Left lung (tissue), 10 donors: ENCODE results near the gene NT5M. TPM values are rescaled to one million over a fixed set of nuclear protein-coding genes. Genes with fewer than 3 reads are reported as not detected.
"Not testable (repeated sequence)": the region's sequence is repeated elsewhere in the genome, so short reads cannot be mapped to it uniquely, and the experiment has no call there.

Experiments used
- ATAC-seq: fragments of 200-7000 bp; cut with Tn5 transposase; one replicate; pipeline ENCODE4 v1.9.1; 2020; ENCODE audit warnings: moderate library complexity
- DNase-seq, 4 donors: peaks; one replicate each; pipeline ENCODE4 v3.0.0-alpha.2; 2013 to 2020
- H3K27ac ChIP-seq, 2 donors: fragments of 200-600 bp; sonication (generic) in 1 of 2; one replicate each; pipeline versions ENCODE4 v1.5.0 to v1.8.0; 2020 to 2021
- H3K27me3 ChIP-seq, 2 donors: fragments of 200-600 bp; sonication (generic) in 1 of 2; one replicate each; pipeline versions ENCODE4 v1.5.0 to v1.8.0; 2020 to 2021
- H3K36me3 ChIP-seq, 2 donors: fragments of 200-600 bp; sonication (generic) in 1 of 2; one replicate each; pipeline versions ENCODE4 v1.5.0 to v1.8.0; 2020 to 2021
- H3K4me1 ChIP-seq, 2 donors: fragments of 200-600 bp; one replicate each; pipeline ENCODE4 v1.8.0; 2021
- H3K4me3 ChIP-seq, 2 donors: fragments of 200-600 bp; sonication (generic) in 1 of 2; one replicate each; pipeline versions ENCODE4 v1.5.0 to v1.8.0; 2020 to 2021; ENCODE audit warnings: mild to moderate bottlenecking in 1 of 2
- H3K9me3 ChIP-seq, 2 donors: fragments of 200-600 bp; sonication (generic) in 1 of 2; one replicate each; pipeline versions ENCODE4 v1.5.0 to v1.8.0; 2020 to 2021
- CTCF ChIP-seq, 2 donors: fragments of 200-600 bp; sonication (generic) in 1 of 2; IDR thresholded peaks; one replicate each; pipeline versions ENCODE4 v1.5.0 to v1.8.0; 2021; ENCODE audit warnings: antibody characterized with exemption in 2 of 2
- intact Hi-C, 2 donors: fragments of 100-400 bp; cut with DNase I; formaldehyde crosslinking; loops; one replicate each; pipeline versions ENCODE4 v1.11.2 to v1.14.2; 2022
- polyA plus RNA-seq, 6 donors: library from polyadenylated mRNA; unstranded; fragments of 120-200 nt; gene quantifications; one replicate each; pipeline ENCODE4 v1.2.1, GENCODE V29; 2013; ENCODE audit not compliant: insufficient read length in 6 of 6
- total RNA-seq, 2 donors: library from RNA; stranded (reverse); fragmentation: NEBNext Ultra II Directional; extraction: Animal tissue kit (Norgen Biotek cat#: 25700); gene quantifications; one replicate each; pipeline ENCODE4 v1.2.1, GENCODE V29; 2021
- donor health status: DM: no; HTN: yes; CAD: no.
- donor health status: DM: no; HTN: no; CAD: no.

The NT5M gene
- total and polyA plus RNA-seq, 8 donors = 1.5 to 5.4 (median 3.8) TPM

DNA sequence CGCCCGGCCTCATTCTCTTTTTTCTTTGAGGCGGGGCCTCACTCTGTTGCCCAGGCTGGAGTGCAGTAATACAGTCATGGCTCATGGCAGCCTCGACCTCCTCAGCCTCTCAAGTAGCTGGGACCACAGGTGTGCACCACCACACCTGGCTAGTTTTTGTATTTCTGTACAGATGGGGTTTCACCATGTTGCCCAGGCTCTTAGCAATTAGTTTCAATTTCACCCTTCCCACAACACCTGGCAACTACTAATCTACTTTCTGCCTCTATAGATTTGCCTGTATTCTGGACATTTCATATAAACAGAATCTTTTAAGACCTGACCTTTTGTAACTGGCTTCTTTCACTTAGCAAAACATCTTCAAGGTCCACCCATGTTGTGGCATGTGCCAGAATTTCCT is 8.0 kb upstream of the NT5M start:
- ATAC-seq = no peak
- Histone ChIP-seq H3K36me3 (no peaks in the 10 kb centered on the region), H3K27ac (no peak overlapping the region), H3K4me3 (no peak overlapping the region), H3K4me1 (no peaks in the 10 kb centered on the region), H3K27me3 (no peaks in the 10 kb centered on the region), H3K9me3 (no peaks in the 10 kb centered on the region)
- DNase-seq = no peak
- TF ChIP-seq CTCF (IDR thresholded peaks at IDR 0.05) = no peak
- intact Hi-C loops = no loop called here

- intact Hi-C loops = no loop called here
- Histone ChIP-seq H3K36me3 (no peaks in the 10 kb centered on the region), H3K27ac (no peak overlapping the region), H3K9me3 (no peaks in the 10 kb centered on the region), H3K4me3 (no peak overlapping the region), H3K4me1 (peaks cover 0 to 11% of the 10 kb centered on the region in 2 donors), H3K27me3 (peaks cover 0 to 13% of the 10 kb centered on the region in 2 donors)
- no peak for DNase-seq
- ATAC-seq = no peak
- no peak for TF ChIP-seq CTCF (IDR thresholded peaks at IDR 0.05)
These were observed 6.0 kb upstream of the NT5M start for GRCh38 chr17:17297217-17297616.

- Histone ChIP-seq H3K27ac (no peak overlapping the region), H3K36me3 (no peaks in the 10 kb centered on the region), H3K4me1 (peaks cover 0 to 11% of the 10 kb centered on the region in 2 donors), H3K27me3 (peaks cover 0 to 13% of the 10 kb centered on the region in 2 donors), H3K9me3 (no peaks in the 10 kb centered on the region), H3K4me3 (no peak overlapping the region)
- intact Hi-C loops = no loop called here
- no peak for TF ChIP-seq CTCF (IDR thresholded peaks at IDR 0.05)
- DNase-seq (no peak), ATAC-seq (no peak)
These were observed 5.1 kb upstream of the NT5M start for GRCh38 chr17:17298108-17298507.

DNA sequence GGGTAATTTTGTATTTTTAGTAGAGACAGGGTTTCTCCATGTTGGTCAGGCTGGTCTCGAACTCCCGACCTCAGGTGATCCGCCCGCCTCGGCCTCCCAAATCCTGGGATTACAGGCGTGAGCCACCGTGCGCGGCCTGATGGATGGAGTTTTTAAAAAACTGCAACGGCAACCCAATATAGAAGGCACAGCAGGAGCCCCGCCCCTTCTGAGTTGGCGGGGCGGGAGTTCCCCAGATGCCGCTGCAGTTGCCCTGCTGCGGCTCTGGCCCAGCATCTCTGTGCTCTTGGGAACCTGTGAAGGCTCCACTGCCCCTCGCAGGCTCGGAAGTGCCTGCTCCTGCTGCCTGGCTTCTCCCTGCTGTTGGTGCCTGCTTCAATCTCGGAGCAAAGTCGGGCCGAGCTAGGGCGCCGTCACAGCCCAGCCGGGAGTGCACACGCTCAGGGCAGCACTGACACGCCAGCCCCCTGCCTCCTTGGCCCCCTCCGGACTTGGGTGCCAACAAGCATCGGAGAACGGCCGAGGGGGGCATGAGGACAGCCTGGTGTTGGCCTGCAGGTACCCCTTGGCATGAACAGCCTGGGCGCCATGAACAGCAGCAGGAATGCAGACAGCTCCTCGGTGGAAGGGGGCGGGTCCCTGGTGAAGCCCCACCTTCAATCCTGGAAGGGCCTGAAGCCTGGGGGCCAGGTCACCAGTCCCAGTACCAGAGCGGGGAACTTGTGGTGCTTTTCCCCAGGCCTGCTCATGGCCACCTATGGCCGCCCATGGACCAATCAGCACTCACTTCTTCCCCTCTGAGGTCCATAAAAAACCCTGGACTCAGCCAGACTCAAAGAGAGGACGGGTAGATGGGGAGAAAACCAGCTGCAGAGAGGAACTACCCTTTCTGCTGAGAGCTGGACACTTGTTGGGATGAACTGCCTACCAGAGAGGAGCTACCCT is 2.3 kb upstream of the NT5M start:
- no peak for TF ChIP-seq CTCF (IDR thresholded peaks at IDR 0.05)
- intact Hi-C loops = no loop called here

DNA sequence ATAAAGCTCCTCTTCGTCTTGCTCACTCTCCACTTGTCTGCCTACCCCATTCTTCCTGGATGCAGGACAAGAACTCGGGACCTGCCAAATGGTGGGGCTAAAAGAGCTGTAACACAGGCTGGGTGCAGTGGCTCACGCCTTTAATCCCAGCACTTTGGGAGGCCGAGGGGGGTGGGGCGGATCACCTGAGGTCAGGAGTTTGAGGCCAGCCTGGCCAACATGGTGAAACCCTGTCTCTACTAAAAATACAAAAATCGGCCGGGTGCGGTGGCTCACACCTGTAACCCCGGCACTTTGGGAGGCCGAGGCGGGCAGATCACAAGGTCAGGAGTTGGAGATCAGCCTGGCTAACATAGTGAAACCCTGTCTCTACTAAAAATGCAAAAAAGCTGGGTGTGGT is 1.5 kb upstream of the NT5M start:
- ATAC-seq, H3K36me3 ChIP-seq, intact Hi-C loops, H3K9me3 ChIP-seq, H3K27ac ChIP-seq, DNase-seq, H3K4me3 ChIP-seq: not testable (repeated sequence)
- peaks cover 0 to 21% of the 10 kb centered on the region in 2 donors for H3K27me3 ChIP-seq
- H3K4me1 ChIP-seq = peaks cover 0 to 35% of the 10 kb centered on the region in 2 donors

More for the DNA sequence above, 2.3 kb upstream of the NT5M start:
- Histone ChIP-seq H3K27me3 (peaks cover 0 to 21% of the 10 kb centered on the region in 2 donors), H3K4me3 (peak overlapping the region; percentile 29 to 38), H3K36me3 (no peaks in the 10 kb centered on the region), H3K4me1 (peaks cover 0 to 32% of the 10 kb centered on the region in 2 donors), H3K9me3 (no peaks in the 10 kb centered on the region), H3K27ac (no peak overlapping the region)
- peak in 3 of 4 donors; percentile 41 to 84 (median 52) for DNase-seq
- ATAC-seq = peak; percentile 75
